Amygdala (tissue), 56 donors: Measurements from ENCODE around the gene OR5M10.
"Not testable (repeated sequence)": the region's sequence is repeated elsewhere in the genome, so short reads cannot be mapped to it uniquely, and the experiment has no call there.

Experiments used
- DNase-seq, 56 donors: peaks; one replicate each; lab custom pipeline; 2025; lab: John Stamatoyannopoulos, UW

Gene OR5M10

GRCh38 chr11:56577621-56578020, at the start of gene OR5M10:
Gene OR5M10 (minus strand): TSS chr11:56577721. CDS start chr11:56577721, 0 bp downstream.
- DNase-seq, result no peak

GRCh38 chr11:56625946-56626345, 48.4 kb upstream of the OR5M10 start:
- DNase-seq, result no peak

GRCh38 chr11:56624661-56625110, 47.2 kb upstream of the OR5M10 start:
- DNase-seq, result peak in 2 of 56 donors; percentile 26 to 45

GRCh38 chr11:56611174-56611573, 33.7 kb upstream of the OR5M10 start:
- no peak for DNase-seq

GRCh38 chr11:56592088-56592717, 14.7 kb upstream of the OR5M10 start:
- not testable (repeated sequence) for DNase-seq

GRCh38 chr11:56558574-56558973, 18.9 kb downstream of the OR5M10 start:
- DNase-seq, result no peak

- not testable (repeated sequence) for DNase-seq
Observed at GRCh38 chr11:56554691-56555090, 22.8 kb downstream of the OR5M10 start.

GRCh38 chr11:56545531-56545930, 32.0 kb downstream of the OR5M10 start:
- no peak for DNase-seq

GRCh38 chr11:56543739-56544138, 33.8 kb downstream of the OR5M10 start:
- no peak for DNase-seq

- DNase-seq, result no peak
Observed at GRCh38 chr11:56543157-56543556, 34.4 kb downstream of the OR5M10 start, which contains the start of gene OR5M11. Gene OR5M11 (minus strand): TSS chr11:56543257. CDS start chr11:56543257, 0 bp downstream.

- DNase-seq, result no peak
Observed at GRCh38 chr11:56533054-56533740, 44.3 kb downstream of the OR5M10 start.

GRCh38 chr11:56531856-56532255, 45.7 kb downstream of the OR5M10 start:
- no peak for DNase-seq
